Immature natural killer cell (primary cell): ENCODE results near the gene SLCO2A1. TPM values are rescaled to one million over a fixed set of nuclear protein-coding genes. Genes with fewer than 3 reads are reported as not detected.

ENCODE experiments used
- DNase-seq, 3 donors: peaks; one replicate each; pipeline ENCODE4 v3.0.0; 2022; ENCODE audit warnings: mixed read lengths in 1 of 3
- H3K27ac Mint-ChIP-seq, 6 donors: one replicate each; pipeline ENCODE4 v1.8.0; 2020; ENCODE audit warnings: mixed read lengths in 6 of 6, mild to moderate bottlenecking in 5 of 6, inconsistent platforms in 4 of 6, moderate library complexity in 3 of 6
- H3K27me3 Mint-ChIP-seq, 3 donors: one replicate each; pipeline ENCODE4 v1.8.0; 2020 to 2021; ENCODE audit warnings: low read depth in 3 of 3, mild to moderate bottlenecking in 3 of 3, mixed read lengths in 3 of 3, moderate library complexity in 3 of 3, inconsistent platforms in 1 of 3
- H3K36me3 Mint-ChIP-seq, 3 donors: one replicate each; pipeline ENCODE4 v1.8.0; 2020; ENCODE audit warnings: mixed read lengths in 3 of 3, inconsistent platforms in 2 of 3, mild to moderate bottlenecking in 2 of 3
- H3K4me1 Mint-ChIP-seq, 2 donors: one replicate each; pipeline ENCODE4 v1.8.0; 2020; ENCODE audit warnings: inconsistent platforms in 2 of 2, mild to moderate bottlenecking in 2 of 2, mixed read lengths in 2 of 2, moderate library complexity in 1 of 2
- H3K4me3 Mint-ChIP-seq, 5 donors: one replicate each; pipeline ENCODE4 v1.8.0; 2020; ENCODE audit warnings: mild to moderate bottlenecking in 5 of 5, mixed read lengths in 5 of 5, inconsistent platforms in 3 of 5, moderate library complexity in 3 of 5
- H3K9me3 Mint-ChIP-seq, 6 donors: one replicate each; pipeline ENCODE4 v1.8.0; 2020; ENCODE audit warnings: mild to moderate bottlenecking in 6 of 6, mixed read lengths in 6 of 6, inconsistent platforms in 4 of 6, moderate library complexity in 3 of 6
- polyA plus RNA-seq, 3 donors: library from polyadenylated mRNA; unstranded; fragments of 300-500 nt; fragmentation: Illumina TruSeq; gene quantifications; one replicate each; pipeline ENCODE4 v1.2.3, GENCODE V29; 2021

Gene SLCO2A1
- polyA plus RNA-seq, 3 donors from 2014 or later: not detected

DNA sequence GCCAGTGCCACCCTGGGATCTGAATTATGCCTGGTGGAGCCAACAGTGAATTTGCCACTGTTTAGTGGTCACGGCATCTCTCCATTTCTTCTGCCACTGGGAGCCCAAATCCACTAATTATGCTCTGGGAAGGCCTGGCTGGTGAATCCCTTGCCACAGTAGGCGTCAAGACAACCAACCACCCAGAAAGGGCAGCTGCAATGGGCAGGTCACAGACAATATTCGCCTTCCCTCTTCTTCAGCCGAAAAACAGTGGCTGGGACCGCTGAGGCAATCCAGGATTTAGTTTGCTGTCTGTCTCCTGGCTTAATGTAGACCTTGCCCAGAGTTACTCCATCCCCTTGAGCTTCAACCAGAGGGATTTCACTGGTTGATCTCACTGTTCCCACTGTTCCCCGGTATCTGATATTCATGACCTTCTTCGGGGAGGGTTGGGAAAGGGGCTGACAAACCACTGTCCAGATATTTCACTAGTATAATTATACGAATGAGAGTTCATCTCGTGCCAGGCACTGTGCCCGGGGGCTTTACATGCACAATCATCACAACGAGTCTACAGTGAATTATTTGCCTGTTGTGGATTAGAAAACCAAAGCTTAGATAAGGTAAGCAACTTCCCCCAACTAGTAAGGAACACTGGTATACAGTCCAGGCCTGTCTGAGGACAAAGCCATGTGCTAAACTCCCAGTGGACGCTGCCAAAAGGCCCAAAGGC, 84.2 kb downstream of the SLCO2A1 start:
- no peaks in the 10 kb centered on the region for H3K9me3 Mint-ChIP-seq
- H3K4me1 Mint-ChIP-seq: peaks cover 7% of the 10 kb centered on the region in 2 donors
- H3K4me3 Mint-ChIP-seq: no peak overlapping the region
- no peak overlapping the region for H3K27ac Mint-ChIP-seq
- H3K27me3 Mint-ChIP-seq: peaks cover 3 to 9% (median 5%) of the 10 kb centered on the region in 3 donors
- DNase-seq: no peak
- no peaks in the 10 kb centered on the region for H3K36me3 Mint-ChIP-seq

DNA sequence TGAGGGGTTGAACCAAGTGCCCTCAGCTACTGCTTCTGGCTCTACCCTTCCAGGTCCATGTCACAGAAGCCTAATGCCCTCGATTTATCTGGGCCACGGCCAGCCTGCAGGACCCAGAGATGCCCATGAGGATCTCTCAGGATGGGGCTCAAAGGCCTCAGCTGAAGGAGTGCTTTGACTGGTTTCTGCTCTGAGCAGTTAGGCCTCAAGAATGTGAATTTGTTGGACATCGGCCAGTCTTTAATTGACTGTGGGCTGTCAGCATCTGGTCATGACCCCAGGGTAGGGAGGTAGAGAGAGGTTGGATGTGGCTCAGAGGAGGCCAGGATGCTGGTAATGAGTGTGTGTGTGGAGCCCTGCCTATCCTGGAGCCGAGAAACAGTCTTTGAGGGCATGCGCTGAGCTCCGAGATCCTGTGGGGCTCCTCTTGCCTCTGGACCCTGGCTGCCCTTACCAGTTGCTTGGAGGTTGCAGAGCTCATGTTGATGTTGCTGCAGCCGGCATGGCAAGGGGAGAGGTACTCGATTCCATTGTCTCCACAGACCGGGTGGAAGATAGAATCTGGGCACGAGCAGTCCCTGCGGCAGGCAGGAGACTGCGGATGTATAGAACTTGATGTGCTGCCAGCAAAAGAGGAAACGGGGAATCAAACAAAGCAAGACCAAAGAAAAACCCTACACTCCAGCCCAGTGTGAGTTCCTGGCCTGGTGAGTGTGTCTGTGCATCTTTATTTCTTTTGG, 84.9 kb downstream of the SLCO2A1 start:
- Mint-ChIP-seq H3K36me3 (no peaks in the 10 kb centered on the region), H3K27me3 (peaks cover 3 to 8% (median 4%) of the 10 kb centered on the region in 3 donors), H3K9me3 (no peaks in the 10 kb centered on the region)

DNA sequence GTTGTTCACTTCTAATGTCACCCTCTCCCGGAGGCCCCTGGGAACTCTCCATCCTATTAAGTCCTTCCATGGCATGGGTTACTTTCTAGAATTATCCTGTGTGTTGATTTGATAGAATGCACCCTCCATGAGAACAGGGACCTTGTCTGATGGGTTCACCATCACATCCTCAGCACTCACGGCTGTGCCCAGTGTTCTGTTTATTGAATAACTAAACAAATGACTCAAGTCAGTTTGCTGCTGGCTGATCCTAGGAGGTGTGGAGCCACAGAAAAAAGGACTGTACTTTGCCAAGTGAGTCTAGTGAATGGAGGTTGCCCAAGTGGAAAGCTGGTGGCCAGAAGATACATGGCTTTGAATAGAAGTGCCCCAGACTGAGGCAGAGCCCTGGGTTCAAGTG, 85.5 kb downstream of the SLCO2A1 start:
- no peak overlapping the region for H3K27ac Mint-ChIP-seq
- H3K4me1 Mint-ChIP-seq: peaks cover 7% of the 10 kb centered on the region in 2 donors

More for the DNA sequence above, 84.9 kb downstream of the SLCO2A1 start:
- Mint-ChIP-seq H3K4me1 (peaks cover 7% of the 10 kb centered on the region in 2 donors), H3K27ac (no peak overlapping the region), H3K4me3 (no peak overlapping the region)
- no peak for DNase-seq

DNA sequence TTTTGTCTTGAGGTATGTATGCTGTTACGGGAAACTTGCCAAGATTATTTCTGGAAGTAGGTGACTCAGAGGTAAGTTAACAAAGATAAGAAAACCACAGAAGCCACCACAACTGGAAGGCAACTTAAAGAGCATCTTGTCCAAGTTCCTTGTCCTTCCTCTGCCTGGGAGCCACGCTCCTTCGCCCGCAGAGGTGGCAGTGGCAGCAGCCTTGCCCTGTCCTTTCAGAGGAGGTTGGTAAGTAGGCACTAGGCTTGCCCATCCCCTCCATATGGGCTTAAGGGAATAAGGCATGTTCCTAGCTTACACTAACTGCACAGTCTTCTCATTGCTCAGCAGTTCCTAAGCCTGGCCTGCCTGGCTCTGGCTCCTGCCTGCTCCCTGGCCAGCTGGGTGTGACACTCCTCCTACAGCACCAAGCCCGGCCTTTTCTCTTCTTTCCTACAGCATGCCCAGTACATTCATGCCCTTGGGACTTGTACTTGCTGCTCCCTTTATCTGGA, 86.0 kb downstream of the SLCO2A1 start:
- Mint-ChIP-seq H3K27me3 (peaks cover 3 to 8% (median 4%) of the 10 kb centered on the region in 3 donors), H3K27ac (no peak overlapping the region), H3K4me1 (peaks cover 7% of the 10 kb centered on the region in 2 donors), H3K36me3 (no peaks in the 10 kb centered on the region), H3K4me3 (no peak overlapping the region), H3K9me3 (no peaks in the 10 kb centered on the region)
- DNase-seq: no peak

More for the DNA sequence above, 85.5 kb downstream of the SLCO2A1 start:
- H3K27me3 Mint-ChIP-seq: peaks cover 3 to 8% (median 4%) of the 10 kb centered on the region in 3 donors
- no peak for DNase-seq
- no peaks in the 10 kb centered on the region for H3K36me3 Mint-ChIP-seq
- H3K4me3 Mint-ChIP-seq: no peak overlapping the region
- no peaks in the 10 kb centered on the region for H3K9me3 Mint-ChIP-seq

DNA sequence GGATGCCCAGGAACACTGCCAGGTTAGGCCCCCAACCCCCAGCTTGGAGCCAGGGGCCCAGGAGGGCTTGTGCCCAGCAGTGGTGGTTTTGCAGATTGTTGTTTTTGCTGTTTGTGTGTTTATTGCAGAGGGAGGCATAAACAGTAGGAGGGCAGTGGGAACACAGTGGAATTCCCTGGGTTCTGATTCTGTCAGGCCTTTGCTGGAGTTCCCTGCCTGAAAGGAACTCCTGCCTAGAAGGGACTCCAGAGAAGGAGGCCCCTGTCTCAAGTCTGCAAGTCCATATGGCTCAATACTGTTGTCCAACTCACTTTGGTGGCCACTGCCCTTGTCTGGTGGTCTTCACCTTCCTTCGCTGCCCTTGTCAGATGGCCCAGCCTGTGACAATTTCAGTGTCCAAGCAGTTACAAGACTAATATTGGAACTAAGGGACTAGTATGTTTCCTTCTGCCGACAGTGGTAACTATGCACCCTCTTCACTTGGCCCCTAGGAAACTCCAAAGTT, 86.6 kb downstream of the SLCO2A1 start:
- Mint-ChIP-seq H3K36me3 (no peaks in the 10 kb centered on the region), H3K27ac (no peak overlapping the region), H3K4me3 (no peak overlapping the region), H3K4me1 (peaks cover 7% of the 10 kb centered on the region in 2 donors), H3K9me3 (no peaks in the 10 kb centered on the region), H3K27me3 (peaks cover 3 to 8% (median 4%) of the 10 kb centered on the region in 3 donors)
- DNase-seq: no peak

DNA sequence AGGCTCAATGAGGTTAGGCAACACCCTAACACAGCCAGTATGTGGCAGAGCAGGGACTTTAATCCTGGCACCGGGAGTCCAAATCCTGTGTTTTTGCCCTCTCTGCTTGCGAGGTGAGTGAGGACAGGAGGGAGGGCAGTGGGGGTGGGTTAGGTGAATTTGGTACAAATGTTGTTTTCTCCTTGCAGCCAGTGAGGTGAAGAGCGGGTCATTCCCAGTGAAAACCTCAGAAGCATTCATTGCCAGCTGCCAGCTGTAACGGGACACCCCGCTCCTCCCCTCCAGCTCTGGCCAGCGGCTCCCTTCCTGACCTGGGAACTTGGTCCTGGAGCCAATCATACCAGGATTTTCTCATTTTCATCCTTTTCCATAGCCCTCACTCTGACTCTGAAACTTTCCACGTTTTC, 88.3 kb downstream of the SLCO2A1 start:
- no peaks in the 10 kb centered on the region for H3K9me3 Mint-ChIP-seq
- H3K4me3 Mint-ChIP-seq: no peak overlapping the region
- H3K36me3 Mint-ChIP-seq: no peaks in the 10 kb centered on the region
- H3K27me3 Mint-ChIP-seq: peaks cover 2 to 8% (median 4%) of the 10 kb centered on the region in 3 donors
- no peak overlapping the region for H3K27ac Mint-ChIP-seq
- no peak for DNase-seq
- H3K4me1 Mint-ChIP-seq: peaks cover 5 to 7% of the 10 kb centered on the region in 2 donors

DNA sequence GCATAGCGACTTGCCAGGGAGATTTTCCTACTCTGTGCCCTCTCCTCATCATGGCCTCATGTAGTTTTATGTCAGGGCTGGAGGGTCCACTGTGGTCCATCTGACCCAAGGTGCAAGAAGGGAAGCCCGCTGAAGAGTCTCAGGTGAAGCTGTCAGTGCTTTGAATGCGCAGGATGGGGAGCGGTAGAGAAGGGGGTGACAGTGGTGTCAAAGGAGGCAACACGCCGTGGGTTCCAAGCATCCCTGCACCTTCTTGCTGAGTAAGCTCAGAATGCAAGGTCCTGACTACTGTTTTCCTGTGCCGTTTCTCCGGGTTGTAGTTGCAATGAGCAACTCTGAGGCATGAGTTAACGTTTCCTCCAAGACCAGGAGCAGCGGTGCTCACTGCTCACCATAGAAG, 89.2 kb downstream of the SLCO2A1 start:
- no peak for DNase-seq
- Mint-ChIP-seq H3K4me1 (peaks cover 4 to 7% of the 10 kb centered on the region in 2 donors), H3K27me3 (peaks cover 0 to 8% (median 2%) of the 10 kb centered on the region in 3 donors), H3K36me3 (no peaks in the 10 kb centered on the region), H3K4me3 (no peak overlapping the region), H3K27ac (no peak overlapping the region), H3K9me3 (no peaks in the 10 kb centered on the region)

DNA sequence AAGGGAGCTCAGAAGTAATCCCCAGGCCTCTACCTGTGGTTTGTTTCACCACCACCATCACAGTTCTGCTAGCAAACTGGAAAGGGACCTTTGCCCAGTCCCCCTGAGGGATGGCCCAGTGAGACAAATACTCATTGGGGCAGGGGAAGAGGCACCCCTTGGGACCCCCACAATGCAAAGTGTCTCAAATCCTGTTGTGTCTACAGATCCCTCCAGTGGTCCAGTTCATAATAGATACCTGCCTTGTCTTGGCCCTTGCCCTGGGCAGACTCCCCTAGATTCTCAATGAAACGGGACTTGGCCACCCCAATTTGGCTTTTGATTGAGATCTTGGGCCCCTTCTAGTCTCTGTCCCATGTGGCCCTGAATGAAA, 90.3 kb downstream of the SLCO2A1 start:
- Mint-ChIP-seq H3K4me1 (peaks cover 4 to 7% of the 10 kb centered on the region in 2 donors), H3K4me3 (no peak overlapping the region), H3K27me3 (peaks cover 0 to 8% (median 2%) of the 10 kb centered on the region in 3 donors), H3K9me3 (no peaks in the 10 kb centered on the region), H3K36me3 (no peaks in the 10 kb centered on the region), H3K27ac (no peak overlapping the region)
- no peak for DNase-seq

DNA sequence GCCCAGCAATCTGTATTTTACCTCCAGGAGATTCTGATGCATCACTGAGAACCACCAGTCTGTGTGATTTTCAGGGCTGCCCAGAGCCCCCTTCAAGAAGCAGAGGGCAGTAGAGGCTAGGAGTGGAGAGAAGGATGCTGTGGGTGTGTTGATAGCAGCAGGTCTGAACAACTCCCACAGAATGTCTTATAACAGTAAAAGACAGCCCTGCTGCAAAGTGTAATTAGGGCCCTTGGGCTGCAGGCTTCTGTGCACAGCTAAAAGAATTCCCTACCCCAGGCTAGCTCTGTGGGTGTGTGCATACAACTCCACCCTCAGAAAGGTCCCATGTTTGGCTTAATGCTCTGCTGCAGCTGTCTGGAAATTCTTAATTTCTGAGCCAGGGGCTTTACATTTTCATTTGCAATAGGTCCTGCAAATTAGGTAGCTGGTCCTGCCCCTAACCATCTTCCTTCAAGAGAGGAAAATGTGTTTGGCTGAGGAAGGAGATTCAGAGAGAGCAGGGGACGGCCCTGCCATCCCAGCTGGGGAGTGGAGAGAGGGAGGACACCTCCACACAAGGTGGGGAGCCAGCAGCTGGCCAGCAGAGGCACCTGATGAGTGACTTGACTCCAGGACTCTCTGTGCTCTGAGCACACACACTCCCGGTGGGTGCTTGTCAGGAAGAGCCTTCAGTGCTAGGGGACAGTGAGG, 90.8 kb downstream of the SLCO2A1 start:
- no peaks in the 10 kb centered on the region for H3K9me3 Mint-ChIP-seq
- peaks cover 4 to 7% of the 10 kb centered on the region in 2 donors for H3K4me1 Mint-ChIP-seq
- H3K36me3 Mint-ChIP-seq: no peaks in the 10 kb centered on the region
- H3K27ac Mint-ChIP-seq: no peak overlapping the region
- DNase-seq: no peak
- peaks cover 0 to 8% (median 2%) of the 10 kb centered on the region in 3 donors for H3K27me3 Mint-ChIP-seq
- H3K4me3 Mint-ChIP-seq: no peak overlapping the region

DNA sequence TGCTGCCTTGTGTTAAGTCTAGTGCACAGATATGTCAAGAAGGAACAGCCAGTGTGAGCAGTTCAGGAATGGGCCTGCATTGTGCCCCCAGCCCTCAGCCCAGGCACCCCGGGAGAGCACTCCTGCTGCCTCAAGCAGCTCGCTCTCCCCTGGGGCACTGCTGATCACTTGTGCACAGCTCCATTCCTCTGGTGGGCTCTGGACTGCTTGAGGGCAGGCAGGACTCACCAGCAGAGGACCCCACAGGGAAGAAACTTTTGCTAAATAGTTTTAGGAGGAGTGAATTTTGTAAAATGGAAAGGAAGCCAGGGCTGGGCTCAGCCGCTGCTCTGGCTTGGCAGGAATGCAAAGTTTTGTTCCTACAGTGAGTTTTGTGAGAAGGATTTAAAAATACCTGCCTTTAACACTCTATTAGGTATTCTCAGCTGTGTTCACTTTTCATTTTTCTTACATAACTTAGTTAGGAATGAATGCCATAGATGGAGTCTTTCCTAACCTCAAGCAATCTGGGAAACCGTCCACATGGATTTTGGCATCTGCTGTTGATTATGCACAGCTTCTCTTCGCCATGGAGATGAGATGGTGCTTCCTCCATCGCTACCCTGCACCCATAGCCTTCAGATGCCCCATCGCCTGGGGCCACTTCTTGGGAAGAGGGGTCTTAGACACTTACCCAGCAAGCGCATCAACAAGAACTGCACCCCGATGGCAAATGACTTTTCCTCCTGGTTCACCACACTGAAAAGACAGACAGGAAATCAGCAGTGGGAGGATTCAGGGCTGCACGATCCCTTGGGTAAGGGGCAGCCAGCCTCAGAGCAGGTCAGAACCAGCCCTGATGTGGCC, 91.7 kb downstream of the SLCO2A1 start:
- Mint-ChIP-seq H3K36me3 (no peaks in the 10 kb centered on the region), H3K9me3 (no peaks in the 10 kb centered on the region), H3K4me1 (peaks cover 4 to 7% of the 10 kb centered on the region in 2 donors), H3K4me3 (no peak overlapping the region), H3K27me3 (peaks cover 0 to 7% (median 2%) of the 10 kb centered on the region in 3 donors), H3K27ac (no peak overlapping the region)
- no peak for DNase-seq

DNA sequence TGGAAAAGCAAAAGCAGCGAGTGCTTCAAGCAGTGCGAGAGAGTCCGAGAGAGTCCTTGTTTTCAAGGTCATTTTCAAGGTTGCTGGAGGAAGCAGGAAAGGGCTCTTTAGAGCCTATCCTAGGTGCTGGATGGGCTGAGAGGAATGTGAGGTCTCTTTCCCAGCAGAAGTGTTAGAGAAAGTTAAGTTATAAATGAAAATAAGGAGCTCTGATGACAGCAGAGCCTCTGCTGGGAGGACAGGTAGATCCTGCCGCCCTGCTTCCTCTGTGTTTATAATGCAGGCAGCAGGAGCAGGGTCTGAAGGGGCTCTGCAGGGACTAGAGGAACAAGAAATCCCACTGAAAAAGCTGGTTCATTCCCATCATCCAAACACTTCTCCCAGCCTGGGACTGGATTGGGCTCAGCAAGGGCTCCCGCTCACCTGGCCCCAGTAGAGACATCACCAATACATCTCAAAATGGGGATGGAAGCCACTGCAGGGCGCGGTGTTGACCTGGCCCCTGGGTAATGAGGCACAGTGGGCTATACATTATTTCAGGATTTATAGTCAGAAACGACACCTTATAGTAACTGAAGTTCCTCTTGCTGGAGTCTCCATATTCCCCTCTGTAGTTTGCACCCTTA, 92.6 kb downstream of the SLCO2A1 start:
- Mint-ChIP-seq H3K36me3 (no peaks in the 10 kb centered on the region), H3K9me3 (no peaks in the 10 kb centered on the region), H3K4me1 (peaks cover under 1 to 2% of the 10 kb centered on the region in 2 donors), H3K27ac (no peak overlapping the region), H3K4me3 (no peak overlapping the region), H3K27me3 (peaks cover 0 to 3% (median 0%) of the 10 kb centered on the region in 3 donors)
- no peak for DNase-seq

DNA sequence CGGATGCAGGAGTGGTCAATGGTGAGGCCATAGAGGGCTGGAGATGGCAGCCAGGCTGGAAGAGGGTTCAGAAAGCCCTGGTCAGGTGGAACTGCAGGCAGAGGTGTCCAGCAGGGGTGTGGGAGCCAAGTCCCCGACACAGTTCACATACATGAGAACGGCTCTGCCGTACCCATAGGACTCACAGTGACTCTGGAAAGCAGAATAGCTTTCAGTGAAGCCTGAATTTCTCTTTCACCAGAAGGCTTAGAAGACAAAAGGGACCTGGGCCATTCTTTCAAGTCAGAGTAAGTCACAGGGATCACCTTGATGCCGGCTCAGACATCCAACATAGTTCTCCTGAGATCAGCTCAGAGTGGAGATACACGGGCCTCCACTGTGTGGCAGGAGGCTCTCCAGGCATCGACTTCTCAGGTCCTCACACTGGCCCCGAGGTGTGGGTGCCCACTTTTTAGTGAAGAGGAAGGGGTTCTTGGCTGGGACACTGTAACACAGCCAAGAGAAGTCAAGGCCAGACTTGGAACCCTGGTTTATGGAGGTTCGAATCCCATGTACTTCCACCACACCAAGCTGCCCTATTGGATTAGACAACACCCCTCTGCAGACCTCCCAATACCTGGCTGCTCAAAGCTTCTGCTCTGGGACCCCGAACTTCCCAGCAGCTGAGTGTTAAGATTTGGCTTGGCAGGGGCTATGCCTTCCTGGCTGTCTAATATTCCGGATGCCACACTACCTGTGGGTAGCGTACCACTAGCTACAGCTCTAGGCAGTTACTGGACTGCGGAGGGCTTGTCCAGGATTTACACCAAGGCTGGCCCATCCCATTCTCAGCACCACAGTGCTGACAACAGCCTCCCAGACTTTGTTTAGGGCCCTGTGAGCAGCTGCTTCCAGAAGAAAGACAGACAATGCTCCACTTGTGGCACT, 93.6 kb downstream of the SLCO2A1 start:
- Mint-ChIP-seq H3K4me3 (no peak overlapping the region), H3K27me3 (peaks cover 0 to 1% (median under 1%) of the 10 kb centered on the region in 3 donors), H3K4me1 (no peaks in the 10 kb centered on the region), H3K27ac (no peak overlapping the region), H3K36me3 (no peaks in the 10 kb centered on the region), H3K9me3 (no peaks in the 10 kb centered on the region)
- no peak for DNase-seq
